HG03457 (cell line): ENCODE results near the gene SLC6A11.

ENCODE experiments used
- ATAC-seq: cut with Tn5 transposase; IDR thresholded peaks from one replicate; pipeline ENCODE4 v1.9.1; 2021; ENCODE audit warnings: moderate number of reproducible peaks; ENCODE audit not compliant: unreplicated experiment

SLC6A11 gene

DNA sequence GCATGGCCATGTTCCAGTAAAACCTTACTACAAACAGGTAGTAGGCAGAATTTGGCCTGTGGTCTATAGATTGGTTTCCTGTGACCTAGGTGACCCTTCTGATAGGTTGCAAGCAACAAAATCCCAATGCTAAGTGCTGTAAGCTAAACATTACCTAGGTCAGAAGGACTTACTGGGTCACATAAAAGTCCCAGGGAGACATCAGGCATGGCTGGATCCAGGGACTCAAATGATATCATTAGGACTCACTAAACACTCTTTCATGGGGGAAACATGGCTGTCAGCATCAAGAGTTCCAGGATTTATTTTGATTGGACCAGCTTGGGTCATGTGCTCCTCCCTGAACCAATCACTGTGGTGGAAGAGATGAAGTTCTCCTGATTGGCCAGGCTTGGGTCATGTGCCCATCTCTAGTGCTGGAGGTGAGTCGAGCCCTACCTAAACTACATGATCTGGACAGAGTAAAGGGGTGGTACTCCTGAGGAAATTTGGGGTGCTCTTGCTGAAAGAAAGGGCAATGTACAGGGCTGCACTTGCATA is 159.7 kb downstream of the SLC6A11 start:
- ATAC-seq: no peak

DNA sequence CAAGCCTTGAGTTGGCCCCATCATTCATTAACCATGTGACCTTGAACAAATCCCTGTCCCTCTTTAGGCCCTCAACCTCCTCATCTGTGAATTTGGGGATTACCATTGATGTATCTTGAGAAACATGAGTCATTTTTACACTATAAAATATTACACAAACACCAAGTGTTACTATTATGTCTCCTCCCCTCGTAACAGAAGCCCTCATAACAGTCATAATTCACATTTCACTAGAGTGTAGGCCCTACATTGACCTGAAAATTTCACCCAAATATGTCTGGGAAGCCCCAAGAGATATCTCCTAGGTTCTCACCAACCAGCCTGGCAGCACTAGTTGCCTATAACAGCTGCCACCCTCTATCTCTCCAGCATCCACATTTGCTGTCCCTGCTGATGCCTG is 160.7 kb downstream of the SLC6A11 start:
- ATAC-seq: no peak

DNA sequence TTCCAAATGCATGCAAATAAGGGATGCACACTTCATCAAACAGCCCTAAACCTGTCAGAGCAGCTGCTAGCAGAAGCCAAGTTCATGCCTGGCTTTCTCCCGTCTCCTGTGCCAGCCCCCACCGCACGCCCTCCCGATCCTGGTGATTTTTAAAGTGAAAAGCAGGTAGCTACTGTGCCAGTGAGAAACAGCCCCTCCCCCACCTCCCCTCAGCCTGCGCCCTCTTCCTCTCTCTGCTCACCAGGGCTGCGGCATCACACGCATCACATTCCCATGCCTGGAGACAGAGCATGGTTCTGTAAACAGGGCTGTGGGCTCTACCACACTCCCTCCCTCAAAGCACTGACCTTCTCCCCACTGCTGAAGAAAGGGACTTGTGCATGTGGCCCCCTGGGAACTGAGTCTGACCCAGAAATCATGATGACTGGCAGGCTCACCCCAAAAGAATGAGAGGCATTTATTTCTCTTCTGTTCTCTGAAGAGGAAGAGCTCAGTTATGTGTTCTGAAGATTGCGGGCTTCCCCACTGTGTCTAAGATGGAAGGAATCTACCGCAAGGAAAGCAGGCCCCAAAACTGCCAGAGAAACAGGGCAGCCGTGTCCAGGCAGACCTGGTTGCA is 162.0 kb downstream of the SLC6A11 start:
- no peak for ATAC-seq

DNA sequence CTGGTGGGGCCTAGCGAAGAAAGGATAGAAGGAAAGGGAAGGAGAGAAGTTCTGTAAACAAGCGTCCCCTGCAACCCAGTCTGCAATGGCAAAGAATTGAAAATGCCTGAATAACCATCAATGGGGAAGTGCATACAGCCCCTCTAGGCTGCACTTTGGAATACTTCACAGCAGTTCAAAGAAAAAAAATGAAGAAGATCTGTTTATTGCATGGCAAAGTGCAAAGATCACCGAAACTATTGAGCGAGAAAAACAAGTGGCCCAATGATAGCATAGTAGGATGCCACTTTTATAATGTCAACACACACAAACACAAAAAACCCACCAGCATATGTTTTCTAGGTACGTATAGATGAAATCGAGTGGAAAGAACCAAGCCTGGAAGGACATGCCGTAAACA is 162.9 kb downstream of the SLC6A11 start:
- no peak for ATAC-seq

DNA sequence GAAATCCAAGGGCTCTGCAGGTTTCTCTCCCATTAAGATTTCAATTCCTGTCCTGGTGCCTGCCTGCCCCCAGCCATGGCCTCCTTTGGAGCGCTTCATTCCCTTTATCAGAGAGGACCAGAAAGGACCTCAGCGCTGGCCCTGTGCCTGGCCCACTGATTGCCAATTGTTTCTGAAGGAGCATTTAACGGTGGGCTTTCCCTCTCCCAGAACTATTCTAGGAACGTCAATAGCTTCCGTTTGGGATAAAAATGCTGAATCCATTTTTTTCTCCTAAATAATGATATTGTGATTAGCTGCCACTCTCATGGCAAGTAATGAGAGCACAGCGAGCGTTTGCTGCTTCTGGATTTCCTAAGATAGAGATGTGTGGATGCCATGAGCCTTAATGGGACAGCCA is 164.3 kb downstream of the SLC6A11 start:
- ATAC-seq: no peak

DNA sequence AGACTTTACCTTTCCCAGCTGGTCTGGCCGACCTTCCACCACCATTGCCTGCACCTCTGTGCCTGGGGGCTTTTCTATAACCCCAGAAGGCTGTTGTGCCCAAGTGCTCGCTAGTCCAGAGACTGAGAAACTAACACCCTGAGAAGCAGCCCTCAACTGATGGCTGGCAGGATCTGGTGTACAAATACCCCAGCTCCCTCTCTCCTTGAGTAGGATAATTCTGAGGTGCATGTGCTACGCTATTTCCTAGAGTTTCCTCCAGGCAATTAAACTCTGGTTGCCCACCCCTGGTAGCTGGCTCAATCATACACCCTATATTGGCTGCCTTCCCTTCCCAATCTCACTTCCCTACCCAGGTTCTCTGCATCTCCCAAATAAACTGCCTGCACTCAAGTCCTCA is 165.0 kb downstream of the SLC6A11 start:
- ATAC-seq: no peak

DNA sequence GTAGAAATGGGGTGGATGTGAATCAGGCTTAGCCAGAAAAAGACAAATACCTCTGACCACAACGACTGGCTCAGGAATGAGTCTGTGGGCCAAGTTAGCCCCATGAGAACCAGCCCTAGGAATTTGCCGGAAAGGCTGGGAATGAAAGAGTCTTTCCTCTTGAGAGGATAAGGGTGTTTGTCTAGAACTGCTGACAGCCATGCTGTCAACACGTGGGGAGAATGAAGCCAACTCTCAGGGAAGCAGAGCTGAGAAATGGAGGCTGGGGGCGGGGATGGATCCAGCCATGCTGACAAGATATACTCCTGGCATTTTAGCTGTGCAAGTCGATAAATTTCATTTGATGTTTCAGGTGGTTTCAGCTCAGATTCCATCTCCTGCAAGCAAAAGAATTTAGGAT is 165.9 kb downstream of the SLC6A11 start:
- ATAC-seq: no peak

DNA sequence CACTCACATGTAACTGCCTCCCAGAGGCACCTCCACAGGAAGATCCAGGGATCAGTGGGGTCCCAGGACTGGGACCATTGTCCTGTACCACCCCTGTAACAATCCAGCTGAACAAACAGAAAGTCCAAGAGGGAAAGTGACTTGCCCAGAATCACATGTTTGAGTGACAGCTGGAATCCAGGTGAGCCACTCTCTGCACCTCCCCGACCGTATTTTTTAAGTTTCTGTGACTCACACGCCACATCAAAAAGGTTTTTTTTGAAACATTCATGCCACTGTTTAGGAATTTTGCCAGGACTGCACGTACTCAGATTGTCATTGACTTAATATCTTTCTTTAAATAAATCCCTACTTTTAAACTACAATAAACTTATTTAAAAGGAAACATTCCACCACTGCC is 166.8 kb downstream of the SLC6A11 start:
- ATAC-seq: no peak

DNA sequence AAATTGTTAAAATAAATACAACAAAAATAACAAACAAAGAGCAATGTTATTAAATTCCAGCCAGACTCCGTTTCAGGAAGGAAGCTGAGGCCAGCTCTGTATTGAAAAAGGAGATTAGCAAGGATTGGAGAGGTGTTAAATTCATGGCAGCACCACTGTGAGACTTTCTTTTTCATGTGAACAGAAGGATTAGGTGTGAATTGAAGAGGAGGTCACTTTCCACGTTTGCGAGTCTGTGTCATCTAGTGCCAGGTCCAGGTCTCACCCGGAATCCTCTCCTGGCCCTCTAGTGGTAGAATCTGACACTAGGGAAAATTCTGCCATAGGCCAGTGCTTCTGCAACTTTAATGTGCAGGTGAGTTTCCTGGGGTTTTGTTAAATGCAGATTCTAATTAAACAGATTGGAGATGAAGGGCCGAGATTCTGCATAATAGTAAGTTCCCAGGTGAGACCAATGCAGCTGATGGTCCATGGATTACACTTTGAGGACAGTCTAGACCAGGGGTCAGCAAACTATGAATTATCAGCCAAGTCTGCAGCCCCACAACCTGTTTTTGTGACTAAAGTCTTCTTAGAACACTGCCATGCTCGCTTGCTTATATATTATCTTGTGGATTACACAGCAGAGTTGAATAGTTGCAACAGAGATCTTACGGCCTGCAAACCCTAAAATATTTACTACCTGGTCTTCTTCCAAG is 167.3 kb downstream of the SLC6A11 start:
- no peak for ATAC-seq

DNA sequence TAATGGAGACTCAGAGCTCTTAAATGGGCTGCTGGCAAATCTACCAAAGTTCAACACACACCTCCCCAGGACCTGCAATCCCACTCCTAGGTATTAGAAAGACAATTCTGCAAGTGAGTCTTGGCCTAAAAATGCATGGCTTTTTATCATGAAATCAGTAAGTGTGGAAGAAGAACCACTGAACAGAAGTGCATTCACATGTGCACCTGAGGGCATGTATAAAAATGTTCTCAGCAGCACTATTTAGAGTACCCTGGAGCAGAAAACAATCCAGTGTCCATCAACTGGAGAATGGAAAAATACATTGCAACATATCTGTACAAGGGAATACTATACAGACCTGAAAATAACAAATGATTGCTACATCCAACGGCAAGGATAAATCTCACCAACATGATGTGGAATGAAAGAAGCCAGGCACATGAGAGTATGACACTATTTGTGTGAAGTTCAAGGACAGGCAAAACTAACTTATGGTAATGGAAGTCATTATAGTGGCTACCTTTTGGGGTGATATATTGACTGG is 168.4 kb downstream of the SLC6A11 start:
- no peak for ATAC-seq

DNA sequence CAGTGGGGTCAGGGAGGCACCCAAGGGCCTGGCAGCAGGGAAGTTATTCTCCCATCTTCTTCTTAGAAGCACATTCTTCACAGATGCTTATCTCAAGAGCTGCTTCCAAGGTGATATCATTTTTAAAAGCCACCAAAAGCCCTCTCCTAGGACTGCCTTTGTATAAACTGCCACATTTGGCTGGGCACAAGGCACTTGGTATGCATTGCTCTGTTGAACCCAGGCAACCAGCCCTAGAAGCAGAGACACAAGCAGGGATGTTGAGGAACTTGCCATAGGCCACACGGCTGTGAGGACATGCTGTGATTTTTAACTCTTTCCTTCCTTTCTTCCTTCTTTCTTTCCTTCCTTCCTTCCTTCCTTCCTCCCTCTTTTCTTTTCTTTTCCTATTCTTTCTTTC is 169.2 kb downstream of the SLC6A11 start:
- ATAC-seq: no peak

DNA sequence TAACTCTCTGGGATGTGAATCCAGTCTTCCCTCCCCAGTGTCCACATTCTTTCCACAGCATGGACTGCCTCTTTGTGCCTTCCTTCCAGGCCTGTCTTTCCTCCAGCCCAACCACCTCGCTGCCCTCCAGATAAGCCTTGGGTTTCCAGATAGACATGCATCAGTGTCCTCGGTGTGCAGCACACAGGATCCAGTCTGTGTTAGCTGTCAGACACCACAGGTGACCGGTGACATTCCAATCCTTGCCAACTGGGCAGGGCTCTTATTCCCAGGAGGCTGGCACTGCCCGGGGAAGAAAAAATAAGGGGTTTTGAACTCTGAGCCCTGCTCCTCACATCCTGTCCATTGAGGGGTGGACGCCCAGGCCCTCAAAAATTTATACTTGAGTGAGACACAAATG is 170.6 kb downstream of the SLC6A11 start:
- no peak for ATAC-seq

DNA sequence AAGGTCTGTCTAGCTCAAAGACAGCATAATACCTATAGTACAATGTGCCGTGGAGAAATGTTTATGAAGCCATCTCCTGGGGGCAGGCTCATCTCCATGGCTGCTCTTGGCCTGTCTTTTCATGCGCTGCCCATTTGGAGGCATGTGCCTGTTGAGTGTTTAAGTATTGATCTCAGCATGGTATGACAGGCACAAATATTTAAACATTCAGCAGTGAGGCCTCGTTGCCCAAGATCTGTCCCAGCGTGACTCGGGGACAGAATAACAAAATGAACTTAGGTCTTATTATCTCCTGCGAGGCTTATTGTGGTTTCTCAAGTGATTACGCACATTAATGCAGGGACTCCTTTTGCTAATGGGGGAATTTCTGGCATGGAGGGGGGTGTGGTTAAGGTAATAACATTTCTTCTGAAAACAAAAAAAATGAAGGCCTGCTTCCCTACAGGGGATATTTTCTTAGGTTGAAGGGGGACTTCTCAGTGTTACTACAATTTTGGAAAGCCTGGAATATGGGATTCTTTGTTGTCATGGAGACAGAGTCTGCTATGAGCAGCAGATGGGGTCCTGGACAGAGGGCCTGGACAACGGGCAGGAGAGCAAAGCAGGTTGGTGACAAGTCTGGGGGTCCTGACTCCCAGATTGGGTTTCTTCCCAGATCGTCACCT is 172.1 kb downstream of the SLC6A11 start:
- ATAC-seq: no peak

DNA sequence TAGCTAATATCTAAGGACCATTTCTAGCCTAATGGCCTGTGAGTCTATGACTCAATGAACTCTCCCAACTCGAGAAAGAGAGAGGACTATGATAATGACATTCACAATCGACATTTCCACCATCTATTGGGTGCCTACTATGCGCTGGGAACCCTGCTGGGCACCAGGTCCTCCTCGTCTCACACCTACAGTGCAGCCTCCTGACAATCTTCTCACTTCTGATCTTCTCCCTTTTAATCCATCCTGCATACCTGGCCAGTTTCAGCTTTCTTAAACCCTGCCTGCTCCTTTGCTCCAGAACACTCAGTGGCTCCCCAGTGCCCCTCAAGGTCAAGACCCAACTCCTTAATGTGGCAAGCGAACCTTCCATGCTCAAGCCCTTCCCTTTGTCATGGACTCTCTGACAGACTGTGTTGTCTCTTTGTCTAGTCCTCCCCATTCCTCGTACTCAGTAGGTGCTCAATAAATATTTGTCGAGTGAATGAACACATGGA is 173.0 kb downstream of the SLC6A11 start:
- no peak for ATAC-seq
